A549 (cell line): Measurements from ENCODE around the gene SNAPC5. TPM values are rescaled to one million over a fixed set of nuclear protein-coding genes. Genes with fewer than 3 reads are reported as not detected.

Experiments used
- ATAC-seq, 2 experiments: fragments of 200-7000 bp in 1 of 2; fragments of >200 bp in 1 of 2; cut with Nextera tagmentation in 1 of 2; cut with Tn5 transposase in 1 of 2; 3 replicates each; pipeline versions ENCODE4 v1.8.0 to v1.9.1; 2018 to 2020; ENCODE audit warnings: mild to moderate bottlenecking in 1 of 2, moderate library complexity in 1 of 2
- CTCF ChIA-PET: fragments of 300-600 bp; sonication (Branson Sonifier 250); formaldehyde crosslinking; extraction: SDS; loops from one replicate; lab custom pipeline; 2021; ENCODE audit warnings: antibody characterized with exemption, inconsistent platforms; lab: Yijun Ruan, JAX
- POLR2A ChIA-PET: fragments of 350-600 bp; formaldehyde crosslinking; extraction: SDS; loops from one replicate; lab custom pipeline; 2021; ENCODE audit warnings: antibody characterized with exemption, inconsistent platforms; lab: Yijun Ruan, JAX
- DNase-seq, 2 experiments: peaks; one replicate each; pipeline versions ENCODE4 v3.0.0 to v3.0.0-alpha.2; 2011 to 2016; ENCODE audit warnings: low read depth in 1 of 2, low spot score in 1 of 2
- FAIRE-seq: peaks from 2 replicates; lab custom pipeline; 2011; peaks lifted over from hg19 to GRCh38; lab: Jason Lieb, UNC
- H3K27ac ChIP-seq, 2 experiments: fragments of >200 bp; sonication (Bioruptor Twin); formaldehyde crosslinking; 3 replicates each; pipeline ENCODE4 v1.5.1; 2016 to 2017
- H3K4me1 ChIP-seq: fragments of >200 bp; sonication (Bioruptor Twin); formaldehyde crosslinking; 3 replicates; pipeline ENCODE4 v1.6.1; 2016
- H3K4me2 ChIP-seq: fragments of >200 bp; sonication (Bioruptor Twin); formaldehyde crosslinking; 3 replicates; pipeline ENCODE4 v1.6.1; 2016
- H3K4me3 ChIP-seq: fragments of >200 bp; sonication (Bioruptor Twin); formaldehyde crosslinking; 3 replicates; pipeline ENCODE4 v1.5.1; 2016
- H3K9me3 ChIP-seq: fragments of >200 bp; sonication (Bioruptor Twin); formaldehyde crosslinking; 3 replicates; pipeline ENCODE4 v1.6.1; 2016
- ATOH8 ChIP-seq: fragments of 250-450 bp; sonication (Bioruptor Pico); IDR thresholded peaks from 2 replicates; pipeline ENCODE4 v1.5.0; 2020; ENCODE audit warnings: low read depth, mild to moderate bottlenecking, moderate library complexity
- BCL3 ChIP-seq: fragments of >200 bp; sonication (Bioruptor Twin); formaldehyde crosslinking; IDR thresholded peaks from 3 replicates; pipeline ENCODE4 v1.6.1; 2016
- CEBPB ChIP-seq, 2 experiments: fragments of >200 bp in 1 of 2; sonication (Bioruptor Twin) in 1 of 2; formaldehyde crosslinking in 1 of 2; IDR thresholded peaks; 2 replicates each; pipeline ENCODE4 v1.6.1; 2012 to 2016
- CHD4 ChIP-seq: fragments of 200-600 bp; sonication (generic); IDR thresholded peaks from 2 replicates; pipeline ENCODE4 v1.6.1; 2016; ENCODE audit warnings: antibody characterized with exemption, mild to moderate bottlenecking, borderline replicate concordance
- EHF ChIP-seq: fragments of 250-450 bp; sonication (Bioruptor Pico); IDR thresholded peaks from 2 replicates; pipeline ENCODE4 v1.5.0; 2020; ENCODE audit warnings: mild to moderate bottlenecking
- EHMT2 ChIP-seq: fragments of 200-600 bp; sonication (generic); IDR thresholded peaks from 2 replicates; pipeline ENCODE4 v1.6.1; 2016; ENCODE audit warnings: antibody characterized with exemption, low read depth, mild to moderate bottlenecking, moderate library complexity
- EP300 ChIP-seq, 2 experiments: fragments of >200 bp; sonication (Bioruptor Twin); formaldehyde crosslinking; IDR thresholded peaks; 2 replicates in 1 of 2; 3 replicates in 1 of 2; pipeline ENCODE4 v1.6.1; 2016 to 2017
- ESRRA ChIP-seq: fragments of 150-350 bp; IDR thresholded peaks from 2 replicates; pipeline ENCODE4 v1.6.1; 2014; ENCODE audit warnings: mild to moderate bottlenecking, low read length, borderline replicate concordance
- FOSB ChIP-seq: fragments of 250-450 bp; sonication (Bioruptor Pico); IDR thresholded peaks from 2 replicates; pipeline ENCODE4 v1.5.0; 2020; ENCODE audit warnings: mild to moderate bottlenecking, moderate library complexity
- HEYL ChIP-seq: fragments of 250-450 bp; sonication (Bioruptor Pico); IDR thresholded peaks from 2 replicates; pipeline ENCODE4 v1.8.0; 2021; ENCODE audit warnings: mild to moderate bottlenecking, moderate library complexity
- HMGXB4 ChIP-seq: fragments of 250-450 bp; sonication (Bioruptor Pico); IDR thresholded peaks from 2 replicates; pipeline ENCODE4 v1.5.0; 2021; ENCODE audit warnings: mild to moderate bottlenecking, moderate library complexity, borderline replicate concordance
- HOXA7 ChIP-seq: fragments of 250-450 bp; sonication (Bioruptor Pico); IDR thresholded peaks from 2 replicates; pipeline ENCODE4 v1.5.0; 2020; ENCODE audit warnings: mild to moderate bottlenecking, moderate library complexity
- JUNB ChIP-seq: fragments of >200 bp; sonication (Bioruptor Twin); formaldehyde crosslinking; IDR thresholded peaks from 2 replicates; pipeline ENCODE4 v1.6.1; 2016
- MAFK ChIP-seq: fragments of 450-650 bp; IDR thresholded peaks from 2 replicates; pipeline ENCODE4 v1.6.1; 2014; ENCODE audit not compliant: partially characterized antibody
- MAX ChIP-seq: IDR thresholded peaks from 2 replicates; pipeline ENCODE4 v1.6.1; 2012
- MYC ChIP-seq: IDR thresholded peaks from 2 replicates; pipeline ENCODE4 v1.6.1; 2012; ENCODE audit warnings: mild to moderate bottlenecking, inconsistent platforms, low read length, improper control_type of control experiment, borderline replicate concordance
- NR3C1 ChIP-seq: fragments of >200 bp; sonication (Bioruptor Twin); formaldehyde crosslinking; IDR thresholded peaks from 3 replicates; pipeline ENCODE4 v1.6.1; 2017
- PBX3 ChIP-seq: IDR thresholded peaks from 2 replicates; pipeline ENCODE4 v1.6.1; 2012
- RARB ChIP-seq: fragments of 250-450 bp; sonication (Bioruptor Pico); IDR thresholded peaks from 2 replicates; pipeline ENCODE4 v1.8.0; 2021; ENCODE audit warnings: mild to moderate bottlenecking, moderate library complexity
- REST ChIP-seq: fragments of 200-600 bp; sonication (generic); IDR thresholded peaks from 2 replicates; pipeline ENCODE4 v1.6.1; 2016; ENCODE audit warnings: antibody characterized with exemption, mild to moderate bottlenecking, moderate library complexity
- RFX5 ChIP-seq: fragments of 450-650 bp; IDR thresholded peaks from 2 replicates; pipeline ENCODE4 v1.7.1; 2014; ENCODE audit warnings: antibody characterized with exemption, mild to moderate bottlenecking, moderate library complexity
- RNF2 ChIP-seq: fragments of 200-600 bp; sonication (generic); IDR thresholded peaks from 2 replicates; pipeline ENCODE4 v1.6.1; 2016; ENCODE audit warnings: low read depth, mild to moderate bottlenecking, antibody characterized with exemption, moderate library complexity, borderline replicate concordance
- SREBF2 ChIP-seq: fragments of 450-650 bp; IDR thresholded peaks from 2 replicates; pipeline ENCODE4 v1.6.1; 2014; ENCODE audit warnings: mild to moderate bottlenecking, moderate library complexity
- TFCP2L1 ChIP-seq: fragments of 250-450 bp; sonication (Bioruptor Pico); IDR thresholded peaks from 2 replicates; pipeline ENCODE4 v1.5.0; 2021; ENCODE audit warnings: mild to moderate bottlenecking
- TP53 ChIP-seq: fragments of 250-450 bp; sonication (Bioruptor Pico); IDR thresholded peaks from 2 replicates; pipeline ENCODE4 v1.5.0; 2021; ENCODE audit warnings: mild to moderate bottlenecking, moderate library complexity
- WGBS: methylation state at CpG from one replicate; pipeline ENCODE4 v1.1.6; 2017; ENCODE audit errors: missing lambda C conversion rate; 5-methylcytosine and 5-hydroxymethylcytosine counted together
- polyA plus RNA-seq, 4 experiments: library from polyadenylated mRNA; depleted of rRNA in 3 of 4; stranded (reverse); fragments of >200 nt; fragmentation: RNase III in 1 of 4; extraction: RNeasy Plus Mini Kit Qiagen cat#74134 plus additional on column Dnase treatment in 1 of 4; gene quantifications; 2 replicates in 3 of 4; 3 replicates in 1 of 4; pipeline ENCODE4 v1.2.3, GENCODE V29; 2011 to 2017

The SNAPC5 gene
- polyA plus RNA-seq, 2 of the 4 experiments (the other 2 are of a cell fraction), result 80.9 to 84.9 TPM

- TF ChIP-seq ATOH8 (CRISPR knock-in tag) (0 out of 2 replicates have a peak, but pooled peaks have one; percentile 11), SREBF2 (no peak), EHMT2 (no peak), JUNB (no peak), RFX5 (peak; percentile 56; the same call in 1 of the 2 replicates), REST (peak; percentile 94), CHD4 (no peak), TP53 (CRISPR knock-in tag) (peak; percentile 60), PBX3 (peak; percentile 92), RNF2 (no peak), CEBPB (IDR thresholded peaks at IDR 0.05) (peak in 1 of 2 experiments; percentile 24; a peak in 1 of 4 replicates), HEYL (CRISPR knock-in tag) (no peak), MAX (peak; percentile 96), ESRRA (no peak; the same call in 1 of the 2 replicates), NR3C1 (no peak)
These were observed 7.2 kb upstream of the SNAPC5 start, which contains the start of the genes RPL4 and ZWILCH (continued) for GRCh38 chr15:66504563-66505429.

- 2% methylated on average over 12 of the region's 12 CpGs for WGBS
- FAIRE-seq, result no peak
- POLR2A ChIA-PET, result interaction anchor here (0.8 kb wide), 1 partner anchor 14 kb away, joined by 3 read pairs; no protein-coding TSS in a partner anchor
- Histone ChIP-seq H3K9me3 (no peaks in the 10 kb centered on the region), H3K4me3 (peak overlapping the region; percentile 70), H3K27ac (peak overlapping the region; percentile 91 to 94), H3K4me1 (peaks cover 55% of the 10 kb centered on the region), H3K4me2 (peak overlapping the region; percentile 94)
- no peak for DNase-seq
- ATAC-seq, result no peak
- CTCF ChIA-PET, result interaction anchor here (0.7 to 1.3 kb wide), 4 partner anchors 14 to 310 kb away, joined by 3 to 4 read pairs (median 3); no protein-coding TSS in a partner anchor
- TF ChIP-seq HMGXB4 (peak; percentile 76; the same call in 1 of the 2 replicates), MAFK (peak; percentile 58), FOSB (CRISPR knock-in tag) (peak; percentile 69), MAX (peak; percentile 30; the same call in 1 of the 2 replicates), MYC (peak; percentile 10; the same call in 1 of the 2 replicates), HOXA7 (CRISPR knock-in tag) (peak; percentile 88; the same call in 1 of the 2 replicates), TP53 (CRISPR knock-in tag) (peak; percentile 74; the same call in 1 of the 2 replicates), EP300 (IDR thresholded peaks at IDR 0.05) (no peak), CEBPB (IDR thresholded peaks at IDR 0.05) (no peak), EHMT2 (no peak), RARB (CRISPR knock-in tag) (peak; percentile 75; the same call in 1 of the 2 replicates), TFCP2L1 (0 out of 2 replicates have a peak, but pooled peaks have one; percentile 63), EHF (CRISPR knock-in tag) (0 out of 2 replicates have a peak, but pooled peaks have one; percentile 60), BCL3 (0 out of 3 replicates have a peak, but pooled peaks have one; percentile 2)
These were observed 6.4 kb upstream of the SNAPC5 start for GRCh38 chr15:66503780-66504562.
